ENCODE results near the gene JAK2. TPM values are rescaled to one million over a fixed set of nuclear protein-coding genes. Genes with fewer than 3 reads are reported as not detected.

JAK2 gene
- total and polyA plus RNA-seq, 9 of the 15 experiments (the other 6 are each of a cell fraction or from before 2014, with no cell fraction given) = 4.7 to 23.4 (median 15.3) TPM

DNA sequence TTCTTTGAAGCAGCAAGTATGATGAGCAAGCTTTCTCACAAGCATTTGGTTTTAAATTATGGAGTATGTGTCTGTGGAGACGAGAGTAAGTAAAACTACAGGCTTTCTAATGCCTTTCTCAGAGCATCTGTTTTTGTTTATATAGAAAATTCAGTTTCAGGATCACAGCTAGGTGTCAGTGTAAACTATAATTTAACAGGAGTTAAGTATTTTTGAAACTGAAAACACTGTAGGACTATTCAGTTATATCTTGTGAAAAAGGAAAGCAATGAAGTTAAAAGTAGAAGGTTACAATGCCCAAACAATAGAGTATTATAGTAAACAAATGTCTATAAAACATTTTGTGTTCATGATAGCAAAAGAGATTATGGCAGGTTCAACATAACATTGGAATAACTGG is 88.6 kb downstream of the JAK2 start (continued):
- TF ChIP-seq, protein P1, sequence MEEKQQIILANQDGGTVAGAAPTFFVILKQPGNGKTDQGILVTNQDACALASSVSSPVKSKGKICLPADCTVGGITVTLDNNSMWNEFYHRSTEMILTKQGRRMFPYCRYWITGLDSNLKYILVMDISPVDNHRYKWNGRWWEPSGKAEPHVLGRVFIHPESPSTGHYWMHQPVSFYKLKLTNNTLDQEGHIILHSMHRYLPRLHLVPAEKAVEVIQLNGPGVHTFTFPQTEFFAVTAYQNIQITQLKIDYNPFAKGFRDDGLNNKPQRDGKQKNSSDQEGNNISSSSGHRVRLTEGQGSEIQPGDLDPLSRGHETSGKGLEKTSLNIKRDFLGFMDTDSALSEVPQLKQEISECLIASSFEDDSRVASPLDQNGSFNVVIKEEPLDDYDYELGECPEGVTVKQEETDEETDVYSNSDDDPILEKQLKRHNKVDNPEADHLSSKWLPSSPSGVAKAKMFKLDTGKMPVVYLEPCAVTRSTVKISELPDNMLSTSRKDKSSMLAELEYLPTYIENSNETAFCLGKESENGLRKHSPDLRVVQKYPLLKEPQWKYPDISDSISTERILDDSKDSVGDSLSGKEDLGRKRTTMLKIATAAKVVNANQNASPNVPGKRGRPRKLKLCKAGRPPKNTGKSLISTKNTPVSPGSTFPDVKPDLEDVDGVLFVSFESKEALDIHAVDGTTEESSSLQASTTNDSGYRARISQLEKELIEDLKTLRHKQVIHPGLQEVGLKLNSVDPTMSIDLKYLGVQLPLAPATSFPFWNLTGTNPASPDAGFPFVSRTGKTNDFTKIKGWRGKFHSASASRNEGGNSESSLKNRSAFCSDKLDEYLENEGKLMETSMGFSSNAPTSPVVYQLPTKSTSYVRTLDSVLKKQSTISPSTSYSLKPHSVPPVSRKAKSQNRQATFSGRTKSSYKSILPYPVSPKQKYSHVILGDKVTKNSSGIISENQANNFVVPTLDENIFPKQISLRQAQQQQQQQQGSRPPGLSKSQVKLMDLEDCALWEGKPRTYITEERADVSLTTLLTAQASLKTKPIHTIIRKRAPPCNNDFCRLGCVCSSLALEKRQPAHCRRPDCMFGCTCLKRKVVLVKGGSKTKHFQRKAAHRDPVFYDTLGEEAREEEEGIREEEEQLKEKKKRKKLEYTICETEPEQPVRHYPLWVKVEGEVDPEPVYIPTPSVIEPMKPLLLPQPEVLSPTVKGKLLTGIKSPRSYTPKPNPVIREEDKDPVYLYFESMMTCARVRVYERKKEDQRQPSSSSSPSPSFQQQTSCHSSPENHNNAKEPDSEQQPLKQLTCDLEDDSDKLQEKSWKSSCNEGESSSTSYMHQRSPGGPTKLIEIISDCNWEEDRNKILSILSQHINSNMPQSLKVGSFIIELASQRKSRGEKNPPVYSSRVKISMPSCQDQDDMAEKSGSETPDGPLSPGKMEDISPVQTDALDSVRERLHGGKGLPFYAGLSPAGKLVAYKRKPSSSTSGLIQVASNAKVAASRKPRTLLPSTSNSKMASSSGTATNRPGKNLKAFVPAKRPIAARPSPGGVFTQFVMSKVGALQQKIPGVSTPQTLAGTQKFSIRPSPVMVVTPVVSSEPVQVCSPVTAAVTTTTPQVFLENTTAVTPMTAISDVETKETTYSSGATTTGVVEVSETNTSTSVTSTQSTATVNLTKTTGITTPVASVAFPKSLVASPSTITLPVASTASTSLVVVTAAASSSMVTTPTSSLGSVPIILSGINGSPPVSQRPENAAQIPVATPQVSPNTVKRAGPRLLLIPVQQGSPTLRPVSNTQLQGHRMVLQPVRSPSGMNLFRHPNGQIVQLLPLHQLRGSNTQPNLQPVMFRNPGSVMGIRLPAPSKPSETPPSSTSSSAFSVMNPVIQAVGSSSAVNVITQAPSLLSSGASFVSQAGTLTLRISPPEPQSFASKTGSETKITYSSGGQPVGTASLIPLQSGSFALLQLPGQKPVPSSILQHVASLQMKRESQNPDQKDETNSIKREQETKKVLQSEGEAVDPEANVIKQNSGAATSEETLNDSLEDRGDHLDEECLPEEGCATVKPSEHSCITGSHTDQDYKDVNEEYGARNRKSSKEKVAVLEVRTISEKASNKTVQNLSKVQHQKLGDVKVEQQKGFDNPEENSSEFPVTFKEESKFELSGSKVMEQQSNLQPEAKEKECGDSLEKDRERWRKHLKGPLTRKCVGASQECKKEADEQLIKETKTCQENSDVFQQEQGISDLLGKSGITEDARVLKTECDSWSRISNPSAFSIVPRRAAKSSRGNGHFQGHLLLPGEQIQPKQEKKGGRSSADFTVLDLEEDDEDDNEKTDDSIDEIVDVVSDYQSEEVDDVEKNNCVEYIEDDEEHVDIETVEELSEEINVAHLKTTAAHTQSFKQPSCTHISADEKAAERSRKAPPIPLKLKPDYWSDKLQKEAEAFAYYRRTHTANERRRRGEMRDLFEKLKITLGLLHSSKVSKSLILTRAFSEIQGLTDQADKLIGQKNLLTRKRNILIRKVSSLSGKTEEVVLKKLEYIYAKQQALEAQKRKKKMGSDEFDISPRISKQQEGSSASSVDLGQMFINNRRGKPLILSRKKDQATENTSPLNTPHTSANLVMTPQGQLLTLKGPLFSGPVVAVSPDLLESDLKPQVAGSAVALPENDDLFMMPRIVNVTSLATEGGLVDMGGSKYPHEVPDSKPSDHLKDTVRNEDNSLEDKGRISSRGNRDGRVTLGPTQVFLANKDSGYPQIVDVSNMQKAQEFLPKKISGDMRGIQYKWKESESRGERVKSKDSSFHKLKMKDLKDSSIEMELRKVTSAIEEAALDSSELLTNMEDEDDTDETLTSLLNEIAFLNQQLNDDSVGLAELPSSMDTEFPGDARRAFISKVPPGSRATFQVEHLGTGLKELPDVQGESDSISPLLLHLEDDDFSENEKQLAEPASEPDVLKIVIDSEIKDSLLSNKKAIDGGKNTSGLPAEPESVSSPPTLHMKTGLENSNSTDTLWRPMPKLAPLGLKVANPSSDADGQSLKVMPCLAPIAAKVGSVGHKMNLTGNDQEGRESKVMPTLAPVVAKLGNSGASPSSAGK (IDR thresholded peaks at IDR 0.05) = no peak
- TF ChIP-seq JUND (IDR thresholded peaks at IDR 0.05; ENCODE audit: borderline replicate concordance, low read depth, low read length) (no peak), JUND (tag; IDR thresholded peaks at IDR 0.05; ENCODE audit: borderline replicate concordance, low read depth, low read length) (no peak)
